Measurements from ENCODE around the gene ELAC2.

- TF ChIP-seq GATA2 (IDR thresholded peaks at IDR 0.05; ENCODE audit: low read depth, low read length), result no peak
- no peak for TF ChIP-seq GATA3 (IDR thresholded peaks at IDR 0.05; ENCODE audit: low read depth, low read length)
Measured at GRCh38 chr17:13024526-13025257, 6.9 kb upstream of the ELAC2 start.
